Activated CD4-positive, alpha-beta T cell treated with anti-CD3 and anti-CD28 coated beads, Interleukin-2, amount 10 ng/mL, durations not matched to agents 7 days and 5 days (primary cell): ENCODE measurements around the gene MASP1. TPM values are rescaled to one million over a fixed set of nuclear protein-coding genes. Genes with fewer than 3 reads are reported as not detected.

ENCODE experiments used
- CTCF ChIA-PET: fragments of 350-600 bp; sonication (Branson Sonifier 250); formaldehyde crosslinking; loops from one replicate; lab custom pipeline; 2021; ENCODE audit warnings: antibody characterized with exemption; lab: Charles Lee
- POLR2A ChIA-PET: fragments of 350-600 bp; sonication (Branson Sonifier 250); formaldehyde crosslinking; loops from one replicate; lab custom pipeline; 2021; ENCODE audit warnings: antibody characterized with exemption; lab: Charles Lee
- DNase-seq: peaks from one replicate; pipeline ENCODE4 v3.0.0-alpha.2; 2020
- H3K27ac Mint-ChIP-seq: one replicate; pipeline ENCODE4 v1.8.0; 2021; ENCODE audit warnings: mild to moderate bottlenecking, moderate library complexity, mixed read lengths
- H3K27me3 Mint-ChIP-seq: one replicate; pipeline ENCODE4 v1.8.0; 2021; ENCODE audit warnings: mixed read lengths
- H3K36me3 Mint-ChIP-seq: one replicate; pipeline ENCODE4 v1.8.0; 2021; ENCODE audit warnings: low read depth, mixed read lengths
- H3K4me1 Mint-ChIP-seq: one replicate; pipeline ENCODE4 v1.8.0; 2021; ENCODE audit warnings: mixed read lengths
- H3K4me3 Mint-ChIP-seq: one replicate; pipeline ENCODE4 v1.8.0; 2021; ENCODE audit warnings: mild to moderate bottlenecking, moderate library complexity, mixed read lengths
- H3K9me3 Mint-ChIP-seq: one replicate; pipeline ENCODE4 v1.8.0; 2021; ENCODE audit warnings: mixed read lengths
- total RNA-seq, 2 experiments: library from RNA; stranded (reverse); gene quantifications; one replicate each; pipeline ENCODE4 v1.2.3, GENCODE V29; 2021

The MASP1 gene
- total RNA-seq, 2 experiments from 2014 or later, result not detected

- H3K27me3 Mint-ChIP-seq, result peaks cover 51% of the 10 kb centered on the region
- CTCF ChIA-PET, result no interaction called here
- DNase-seq, result no peak
- H3K9me3 Mint-ChIP-seq, result no peaks in the 10 kb centered on the region
- POLR2A ChIA-PET, result no interaction called here
- H3K36me3 Mint-ChIP-seq, result no peaks in the 10 kb centered on the region
- H3K4me3 Mint-ChIP-seq, result no peak overlapping the region
- no peak overlapping the region for H3K27ac Mint-ChIP-seq
- no peaks in the 10 kb centered on the region for H3K4me1 Mint-ChIP-seq
Measured at GRCh38 chr3:187291001-187291511, 481 bp downstream of the MASP1 start.

GRCh38 chr3:187290503-187290902 lies 1.0 kb downstream of the MASP1 start:
- no peaks in the 10 kb centered on the region for H3K9me3 Mint-ChIP-seq
- CTCF ChIA-PET, result no interaction called here
- H3K4me3 Mint-ChIP-seq, result no peak overlapping the region
- peaks cover 46% of the 10 kb centered on the region for H3K27me3 Mint-ChIP-seq
- no peaks in the 10 kb centered on the region for H3K36me3 Mint-ChIP-seq
- H3K27ac Mint-ChIP-seq, result no peak overlapping the region
- no peaks in the 10 kb centered on the region for H3K4me1 Mint-ChIP-seq
- POLR2A ChIA-PET, result no interaction called here
- no peak for DNase-seq

GRCh38 chr3:187288855-187289605 lies 2.5 kb downstream of the MASP1 start:
- Mint-ChIP-seq H3K36me3 (no peaks in the 10 kb centered on the region), H3K9me3 (no peaks in the 10 kb centered on the region), H3K4me3 (no peak overlapping the region), H3K27me3 (peaks cover 50% of the 10 kb centered on the region), H3K27ac (no peak overlapping the region), H3K4me1 (no peaks in the 10 kb centered on the region)
- CTCF ChIA-PET, result interaction anchor here (1.1 kb wide), 1 partner anchor 45 kb away, joined by 3 read pairs; no protein-coding TSS in a partner anchor
- DNase-seq, result no peak
- POLR2A ChIA-PET, result no interaction called here

- Mint-ChIP-seq H3K27me3 (peaks cover 47% of the 10 kb centered on the region), H3K4me3 (no peak overlapping the region), H3K9me3 (no peaks in the 10 kb centered on the region), H3K4me1 (no peaks in the 10 kb centered on the region), H3K27ac (no peak overlapping the region), H3K36me3 (no peaks in the 10 kb centered on the region)
- ChIA-PET POLR2A (no interaction called here), CTCF (interaction anchor here (0.9 to 1.1 kb wide), 2 partner anchors 31 to 45 kb away, joined by 3 read pairs; no protein-coding TSS in a partner anchor)
- DNase-seq, result no peak
Measured at GRCh38 chr3:187288131-187288854, 3.2 kb downstream of the MASP1 start.

GRCh38 chr3:187287256-187287655 lies 4.3 kb downstream of the MASP1 start:
- no peak for DNase-seq
- Mint-ChIP-seq H3K4me3 (no peak overlapping the region), H3K27me3 (peaks cover 38% of the 10 kb centered on the region), H3K36me3 (no peaks in the 10 kb centered on the region), H3K9me3 (no peaks in the 10 kb centered on the region), H3K27ac (no peak overlapping the region), H3K4me1 (no peaks in the 10 kb centered on the region)
- CTCF ChIA-PET, result no interaction called here
- POLR2A ChIA-PET, result no interaction called here

- ChIA-PET CTCF (interaction anchor here (1.6 kb wide), 1 partner anchor 10 kb away, joined by 5 read pairs; no protein-coding TSS in a partner anchor), POLR2A (no interaction called here)
- H3K4me3 Mint-ChIP-seq, result no peak overlapping the region
- peaks cover 33% of the 10 kb centered on the region for H3K27me3 Mint-ChIP-seq
- H3K27ac Mint-ChIP-seq, result no peak overlapping the region
- H3K4me1 Mint-ChIP-seq, result no peaks in the 10 kb centered on the region
- no peaks in the 10 kb centered on the region for H3K36me3 Mint-ChIP-seq
- DNase-seq, result no peak
- H3K9me3 Mint-ChIP-seq, result no peaks in the 10 kb centered on the region
Measured at GRCh38 chr3:187286467-187287059, 5.0 kb downstream of the MASP1 start.

GRCh38 chr3:187281191-187281714 lies 10.3 kb downstream of the MASP1 start:
- H3K27me3 Mint-ChIP-seq, result peaks cover 21% of the 10 kb centered on the region
- no peaks in the 10 kb centered on the region for H3K4me1 Mint-ChIP-seq
- CTCF ChIA-PET, result no interaction called here
- no peak overlapping the region for H3K4me3 Mint-ChIP-seq
- no peaks in the 10 kb centered on the region for H3K36me3 Mint-ChIP-seq
- H3K27ac Mint-ChIP-seq, result no peak overlapping the region
- DNase-seq, result no peak
- POLR2A ChIA-PET, result no interaction called here
- no peaks in the 10 kb centered on the region for H3K9me3 Mint-ChIP-seq

GRCh38 chr3:187280644-187281043 lies 10.9 kb downstream of the MASP1 start:
- Mint-ChIP-seq H3K36me3 (no peaks in the 10 kb centered on the region), H3K4me1 (no peaks in the 10 kb centered on the region), H3K27ac (no peak overlapping the region), H3K4me3 (no peak overlapping the region), H3K27me3 (peaks cover 21% of the 10 kb centered on the region), H3K9me3 (no peaks in the 10 kb centered on the region)
- CTCF ChIA-PET, result no interaction called here
- DNase-seq, result no peak
- POLR2A ChIA-PET, result no interaction called here

GRCh38 chr3:187277129-187277462 lies 14.4 kb downstream of the MASP1 start:
- H3K36me3 Mint-ChIP-seq, result no peaks in the 10 kb centered on the region
- no peak for DNase-seq
- no peaks in the 10 kb centered on the region for H3K4me1 Mint-ChIP-seq
- H3K27ac Mint-ChIP-seq, result no peak overlapping the region
- peaks cover 20% of the 10 kb centered on the region for H3K27me3 Mint-ChIP-seq
- ChIA-PET POLR2A (no interaction called here), CTCF (interaction anchor here (1.3 to 1.9 kb wide), 2 partner anchors 9 to 42 kb away, joined by 4 to 5 read pairs; no protein-coding TSS in a partner anchor)
- H3K9me3 Mint-ChIP-seq, result no peaks in the 10 kb centered on the region
- H3K4me3 Mint-ChIP-seq, result no peak overlapping the region

GRCh38 chr3:187276397-187277128 lies 15.0 kb downstream of the MASP1 start:
- Mint-ChIP-seq H3K27me3 (peaks cover 23% of the 10 kb centered on the region), H3K36me3 (no peaks in the 10 kb centered on the region), H3K4me3 (no peak overlapping the region), H3K4me1 (no peaks in the 10 kb centered on the region), H3K27ac (no peak overlapping the region), H3K9me3 (no peaks in the 10 kb centered on the region)
- POLR2A ChIA-PET, result no interaction called here
- DNase-seq, result no peak
- CTCF ChIA-PET, result interaction anchor here (0.8 to 1.9 kb wide), 3 partner anchors 10 to 197 kb away, joined by 4 to 5 read pairs (median 4); no protein-coding TSS in a partner anchor

GRCh38 chr3:187274977-187275338 lies 16.6 kb downstream of the MASP1 start:
- Mint-ChIP-seq H3K36me3 (no peaks in the 10 kb centered on the region), H3K4me3 (no peak overlapping the region), H3K27me3 (peaks cover 17% of the 10 kb centered on the region), H3K4me1 (no peaks in the 10 kb centered on the region), H3K9me3 (peaks cover 4% of the 10 kb centered on the region), H3K27ac (no peak overlapping the region)
- POLR2A ChIA-PET, result no interaction called here
- no peak for DNase-seq
- CTCF ChIA-PET, result no interaction called here

GRCh38 chr3:187274315-187274976 lies 17.1 kb downstream of the MASP1 start:
- CTCF ChIA-PET, result no interaction called here

More at GRCh38 chr3:187274315-187274976, 17.1 kb downstream of the MASP1 start:
- Mint-ChIP-seq H3K36me3 (no peaks in the 10 kb centered on the region), H3K4me3 (no peak overlapping the region), H3K27me3 (peaks cover 12% of the 10 kb centered on the region), H3K4me1 (no peaks in the 10 kb centered on the region), H3K9me3 (peaks cover 8% of the 10 kb centered on the region), H3K27ac (no peak overlapping the region)
- DNase-seq, result no peak
- POLR2A ChIA-PET, result no interaction called here
